HEK293 (cell line): ENCODE results near the gene RTCB.

Source experiments
- CTCF ChIA-PET: fragments of 350-600 bp; formaldehyde crosslinking; extraction: SDS; loops from one replicate; lab custom pipeline; 2021; ENCODE audit warnings: antibody characterized with exemption; lab: Yijun Ruan, JAX
- POLR2A ChIA-PET: fragments of 300-600 bp; formaldehyde crosslinking; extraction: SDS; loops from one replicate; lab custom pipeline; 2020; ENCODE audit warnings: antibody characterized with exemption, inconsistent platforms; lab: Yijun Ruan, JAX
- H3K27ac ChIP-seq: fragments of 200-500 bp; sonication (Bioruptor generic); 2 replicates; pipeline ENCODE4 v1.5.1; 2014; ENCODE audit warnings: low read depth, low read length, control low read depth, inconsistent platforms; ENCODE audit errors: extremely low read depth
- H3K36me3 ChIP-seq, 2 experiments: fragments of 200-500 bp in 1 of 2; sonication (Bioruptor generic) in 1 of 2; 1 replicate in 1 of 2; 2 replicates in 1 of 2; pipeline ENCODE4 v1.5.1; 2014 to 2017; ENCODE audit warnings: inconsistent platforms in 2 of 2, low read length in 2 of 2; ENCODE audit not compliant: control insufficient read depth in 2 of 2, insufficient read depth in 1 of 2
- H3K4me1 ChIP-seq: fragments of 200-500 bp; sonication (Bioruptor generic); 2 replicates; pipeline ENCODE4 v1.5.1; 2014; ENCODE audit warnings: mild to moderate bottlenecking, low read length, inconsistent platforms; ENCODE audit not compliant: control insufficient read depth, insufficient read depth
- H3K4me3 ChIP-seq: 2 replicates; pipeline ENCODE4 v1.5.1; 2011; ENCODE audit warnings: low read depth, mild to moderate bottlenecking, control low read depth, low read length, moderate library complexity
- H3K9me3 ChIP-seq: fragments of 200-500 bp; sonication (Bioruptor generic); 2 replicates; pipeline ENCODE4 v1.5.1; 2014; ENCODE audit warnings: low read depth, low read length, inconsistent platforms; ENCODE audit not compliant: control insufficient read depth, insufficient read depth
- BCL11B ChIP-seq: fragments of 450-650 bp; formaldehyde crosslinking; IDR thresholded peaks from 2 replicates; pipeline ENCODE4 v1.5.1; 2016; ENCODE audit warnings: low read depth, missing biosample characterization, missing genetic modification characterization
- KLF8 ChIP-seq: fragments of 450-650 bp; formaldehyde crosslinking; IDR thresholded peaks from 2 replicates; pipeline ENCODE4 v1.5.1; 2016; ENCODE audit warnings: missing biosample characterization, missing genetic modification characterization
- ZBTB1 ChIP-seq: fragments of 450-650 bp; formaldehyde crosslinking; IDR thresholded peaks from 2 replicates; pipeline ENCODE4 v1.5.1; 2016; ENCODE audit warnings: missing biosample characterization, missing genetic modification characterization
- ZNF157 ChIP-seq: fragments of 450-650 bp; formaldehyde crosslinking; IDR thresholded peaks from 2 replicates; pipeline ENCODE4 v1.5.1; 2016; ENCODE audit warnings: missing biosample characterization, missing genetic modification characterization
- ZNF2 ChIP-seq: fragments of 450-650 bp; formaldehyde crosslinking; IDR thresholded peaks from 2 replicates; pipeline ENCODE4 v1.5.1; 2016; ENCODE audit warnings: missing biosample characterization, missing genetic modification characterization
- ZNF211 ChIP-seq: fragments of 450-650 bp; formaldehyde crosslinking; IDR thresholded peaks from 2 replicates; pipeline ENCODE4 v1.5.1; 2016; ENCODE audit warnings: low read depth, missing biosample characterization, missing genetic modification characterization
- ZNF274 ChIP-seq, 2 experiments: fragments of 200-500 bp in 1 of 2; fragments of 450-650 bp in 1 of 2; sonication (Bioruptor generic) in 1 of 2; formaldehyde crosslinking in 1 of 2; IDR thresholded peaks; 2 replicates each; pipeline versions ENCODE4 v1.5.1 to v1.6.1; 2014 to 2016; ENCODE audit warnings: borderline replicate concordance in 1 of 2, inconsistent platforms in 1 of 2, low read length in 1 of 2, missing biosample characterization in 1 of 2, missing genetic modification characterization in 1 of 2
- ZNF426 ChIP-seq: fragments of 450-650 bp; formaldehyde crosslinking; IDR thresholded peaks from 2 replicates; pipeline ENCODE4 v1.5.1; 2017; ENCODE audit warnings: missing biosample characterization, missing genetic modification characterization, mild to moderate bottlenecking, inconsistent platforms, moderate library complexity
- ZNF48 ChIP-seq: fragments of 450-650 bp; formaldehyde crosslinking; IDR thresholded peaks from 2 replicates; pipeline ENCODE4 v1.5.1; 2016; ENCODE audit warnings: missing biosample characterization, missing genetic modification characterization
- ZNF555 ChIP-seq: fragments of 450-650 bp; formaldehyde crosslinking; conservative IDR thresholded peaks from 2 replicates; pipeline ENCODE4 v1.5.1; 2017; ENCODE audit warnings: missing biosample characterization, mild to moderate bottlenecking, missing genetic modification characterization, inconsistent platforms
- ZNF585B ChIP-seq: fragments of 450-650 bp; formaldehyde crosslinking; IDR thresholded peaks from 2 replicates; pipeline ENCODE4 v1.5.1; 2016; ENCODE audit warnings: missing biosample characterization, missing genetic modification characterization
- ZNF660 ChIP-seq: fragments of 450-650 bp; IDR thresholded peaks from 2 replicates; pipeline ENCODE4 v1.5.1; 2018; ENCODE audit warnings: missing biosample characterization, mild to moderate bottlenecking, missing genetic modification characterization
- ZSCAN16 ChIP-seq: fragments of 450-650 bp; formaldehyde crosslinking; IDR thresholded peaks from 2 replicates; pipeline ENCODE4 v1.5.1; 2016; ENCODE audit warnings: missing biosample characterization, missing genetic modification characterization
- TF ChIP-seq, protein P1 (sequence below): sonication (generic); formaldehyde crosslinking; IDR thresholded peaks from 2 replicates; pipeline ENCODE4 v1.8.1; 2022; ENCODE audit warnings: mild to moderate bottlenecking, moderate library complexity, missing genetic modification reagents
- TF ChIP-seq, protein P2 (sequence below): fragments of 450-650 bp; formaldehyde crosslinking; IDR thresholded peaks from 2 replicates; pipeline ENCODE4 v1.5.1; 2016; ENCODE audit warnings: missing biosample characterization, missing genetic modification characterization
- TF ChIP-seq, protein P3 (sequence below): fragments of 450-650 bp; formaldehyde crosslinking; IDR thresholded peaks from 2 replicates; pipeline ENCODE4 v1.5.1; 2016; ENCODE audit warnings: missing biosample characterization, missing genetic modification characterization
- TF ChIP-seq, protein P4 (sequence below): fragments of 450-650 bp; formaldehyde crosslinking; IDR thresholded peaks from 2 replicates; pipeline ENCODE4 v1.5.1; 2016; ENCODE audit warnings: missing biosample characterization, missing genetic modification characterization, borderline replicate concordance
- TF ChIP-seq, protein P5 (sequence below): fragments of 450-650 bp; formaldehyde crosslinking; IDR thresholded peaks from 2 replicates; pipeline ENCODE4 v1.5.1; 2016; ENCODE audit warnings: missing biosample characterization, missing genetic modification characterization, low read depth

The RTCB gene

DNA sequence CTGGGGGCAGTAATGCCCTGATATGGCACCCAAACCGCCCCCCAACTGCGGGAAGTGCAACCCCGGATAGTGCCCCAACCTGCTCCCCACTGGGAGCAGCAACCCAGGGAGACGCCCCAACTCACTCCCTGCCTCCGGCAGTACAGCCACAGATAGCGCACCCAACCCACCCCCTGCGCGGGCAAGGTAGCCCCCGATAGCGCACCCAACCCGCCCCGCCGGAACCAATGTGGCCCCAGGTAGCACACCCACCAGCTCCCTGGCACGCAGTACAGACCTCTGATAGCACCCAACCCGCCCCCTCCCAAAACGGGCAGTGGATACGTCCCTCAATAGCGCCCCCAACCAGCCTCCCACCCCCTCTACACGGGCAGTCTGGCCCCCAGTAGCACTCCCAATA is 58.2 kb downstream of the RTCB start:
- TF ChIP-seq, protein P1, sequence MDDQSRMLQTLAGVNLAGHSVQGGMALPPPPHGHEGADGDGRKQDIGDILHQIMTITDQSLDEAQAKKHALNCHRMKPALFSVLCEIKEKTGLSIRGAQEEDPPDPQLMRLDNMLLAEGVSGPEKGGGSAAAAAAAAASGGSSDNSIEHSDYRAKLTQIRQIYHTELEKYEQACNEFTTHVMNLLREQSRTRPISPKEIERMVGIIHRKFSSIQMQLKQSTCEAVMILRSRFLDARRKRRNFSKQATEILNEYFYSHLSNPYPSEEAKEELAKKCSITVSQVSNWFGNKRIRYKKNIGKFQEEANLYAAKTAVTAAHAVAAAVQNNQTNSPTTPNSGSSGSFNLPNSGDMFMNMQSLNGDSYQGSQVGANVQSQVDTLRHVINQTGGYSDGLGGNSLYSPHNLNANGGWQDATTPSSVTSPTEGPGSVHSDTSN (CRISPR knock-in tag), result no peak
- TF ChIP-seq ZNF585B (tag by site-specific recombination) (no peak), ZNF555 (tag by site-specific recombination) (no peak), ZNF157 (no peak), BCL11B (tag by site-specific recombination) (no peak), ZNF48 (tag by site-specific recombination) (no peak), ZBTB1 (no peak), ZNF211 (tag by site-specific recombination) (no peak), ZNF274 (IDR thresholded peaks at IDR 0.05; ENCODE audit: low read length) (no peak), ZNF274 (tag by site-specific recombination; IDR thresholded peaks at IDR 0.05; ENCODE audit: borderline replicate concordance) (no peak), KLF8 (no peak), ZNF2 (tag by site-specific recombination) (no peak), ZNF660 (no peak), ZSCAN16 (no peak), ZNF426 (tag by site-specific recombination) (no peak)
- TF ChIP-seq, protein P2, sequence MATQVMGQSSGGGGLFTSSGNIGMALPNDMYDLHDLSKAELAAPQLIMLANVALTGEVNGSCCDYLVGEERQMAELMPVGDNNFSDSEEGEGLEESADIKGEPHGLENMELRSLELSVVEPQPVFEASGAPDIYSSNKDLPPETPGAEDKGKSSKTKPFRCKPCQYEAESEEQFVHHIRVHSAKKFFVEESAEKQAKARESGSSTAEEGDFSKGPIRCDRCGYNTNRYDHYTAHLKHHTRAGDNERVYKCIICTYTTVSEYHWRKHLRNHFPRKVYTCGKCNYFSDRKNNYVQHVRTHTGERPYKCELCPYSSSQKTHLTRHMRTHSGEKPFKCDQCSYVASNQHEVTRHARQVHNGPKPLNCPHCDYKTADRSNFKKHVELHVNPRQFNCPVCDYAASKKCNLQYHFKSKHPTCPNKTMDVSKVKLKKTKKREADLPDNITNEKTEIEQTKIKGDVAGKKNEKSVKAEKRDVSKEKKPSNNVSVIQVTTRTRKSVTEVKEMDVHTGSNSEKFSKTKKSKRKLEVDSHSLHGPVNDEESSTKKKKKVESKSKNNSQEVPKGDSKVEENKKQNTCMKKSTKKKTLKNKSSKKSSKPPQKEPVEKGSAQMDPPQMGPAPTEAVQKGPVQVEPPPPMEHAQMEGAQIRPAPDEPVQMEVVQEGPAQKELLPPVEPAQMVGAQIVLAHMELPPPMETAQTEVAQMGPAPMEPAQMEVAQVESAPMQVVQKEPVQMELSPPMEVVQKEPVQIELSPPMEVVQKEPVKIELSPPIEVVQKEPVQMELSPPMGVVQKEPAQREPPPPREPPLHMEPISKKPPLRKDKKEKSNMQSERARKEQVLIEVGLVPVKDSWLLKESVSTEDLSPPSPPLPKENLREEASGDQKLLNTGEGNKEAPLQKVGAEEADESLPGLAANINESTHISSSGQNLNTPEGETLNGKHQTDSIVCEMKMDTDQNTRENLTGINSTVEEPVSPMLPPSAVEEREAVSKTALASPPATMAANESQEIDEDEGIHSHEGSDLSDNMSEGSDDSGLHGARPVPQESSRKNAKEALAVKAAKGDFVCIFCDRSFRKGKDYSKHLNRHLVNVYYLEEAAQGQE (tag by site-specific recombination), result no peak
- TF ChIP-seq, protein P3, sequence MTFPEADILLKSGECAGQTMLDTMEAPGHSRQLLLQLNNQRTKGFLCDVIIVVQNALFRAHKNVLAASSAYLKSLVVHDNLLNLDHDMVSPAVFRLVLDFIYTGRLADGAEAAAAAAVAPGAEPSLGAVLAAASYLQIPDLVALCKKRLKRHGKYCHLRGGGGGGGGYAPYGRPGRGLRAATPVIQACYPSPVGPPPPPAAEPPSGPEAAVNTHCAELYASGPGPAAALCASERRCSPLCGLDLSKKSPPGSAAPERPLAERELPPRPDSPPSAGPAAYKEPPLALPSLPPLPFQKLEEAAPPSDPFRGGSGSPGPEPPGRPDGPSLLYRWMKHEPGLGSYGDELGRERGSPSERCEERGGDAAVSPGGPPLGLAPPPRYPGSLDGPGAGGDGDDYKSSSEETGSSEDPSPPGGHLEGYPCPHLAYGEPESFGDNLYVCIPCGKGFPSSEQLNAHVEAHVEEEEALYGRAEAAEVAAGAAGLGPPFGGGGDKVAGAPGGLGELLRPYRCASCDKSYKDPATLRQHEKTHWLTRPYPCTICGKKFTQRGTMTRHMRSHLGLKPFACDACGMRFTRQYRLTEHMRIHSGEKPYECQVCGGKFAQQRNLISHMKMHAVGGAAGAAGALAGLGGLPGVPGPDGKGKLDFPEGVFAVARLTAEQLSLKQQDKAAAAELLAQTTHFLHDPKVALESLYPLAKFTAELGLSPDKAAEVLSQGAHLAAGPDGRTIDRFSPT (tag by site-specific recombination), result no peak
- TF ChIP-seq, protein P4, sequence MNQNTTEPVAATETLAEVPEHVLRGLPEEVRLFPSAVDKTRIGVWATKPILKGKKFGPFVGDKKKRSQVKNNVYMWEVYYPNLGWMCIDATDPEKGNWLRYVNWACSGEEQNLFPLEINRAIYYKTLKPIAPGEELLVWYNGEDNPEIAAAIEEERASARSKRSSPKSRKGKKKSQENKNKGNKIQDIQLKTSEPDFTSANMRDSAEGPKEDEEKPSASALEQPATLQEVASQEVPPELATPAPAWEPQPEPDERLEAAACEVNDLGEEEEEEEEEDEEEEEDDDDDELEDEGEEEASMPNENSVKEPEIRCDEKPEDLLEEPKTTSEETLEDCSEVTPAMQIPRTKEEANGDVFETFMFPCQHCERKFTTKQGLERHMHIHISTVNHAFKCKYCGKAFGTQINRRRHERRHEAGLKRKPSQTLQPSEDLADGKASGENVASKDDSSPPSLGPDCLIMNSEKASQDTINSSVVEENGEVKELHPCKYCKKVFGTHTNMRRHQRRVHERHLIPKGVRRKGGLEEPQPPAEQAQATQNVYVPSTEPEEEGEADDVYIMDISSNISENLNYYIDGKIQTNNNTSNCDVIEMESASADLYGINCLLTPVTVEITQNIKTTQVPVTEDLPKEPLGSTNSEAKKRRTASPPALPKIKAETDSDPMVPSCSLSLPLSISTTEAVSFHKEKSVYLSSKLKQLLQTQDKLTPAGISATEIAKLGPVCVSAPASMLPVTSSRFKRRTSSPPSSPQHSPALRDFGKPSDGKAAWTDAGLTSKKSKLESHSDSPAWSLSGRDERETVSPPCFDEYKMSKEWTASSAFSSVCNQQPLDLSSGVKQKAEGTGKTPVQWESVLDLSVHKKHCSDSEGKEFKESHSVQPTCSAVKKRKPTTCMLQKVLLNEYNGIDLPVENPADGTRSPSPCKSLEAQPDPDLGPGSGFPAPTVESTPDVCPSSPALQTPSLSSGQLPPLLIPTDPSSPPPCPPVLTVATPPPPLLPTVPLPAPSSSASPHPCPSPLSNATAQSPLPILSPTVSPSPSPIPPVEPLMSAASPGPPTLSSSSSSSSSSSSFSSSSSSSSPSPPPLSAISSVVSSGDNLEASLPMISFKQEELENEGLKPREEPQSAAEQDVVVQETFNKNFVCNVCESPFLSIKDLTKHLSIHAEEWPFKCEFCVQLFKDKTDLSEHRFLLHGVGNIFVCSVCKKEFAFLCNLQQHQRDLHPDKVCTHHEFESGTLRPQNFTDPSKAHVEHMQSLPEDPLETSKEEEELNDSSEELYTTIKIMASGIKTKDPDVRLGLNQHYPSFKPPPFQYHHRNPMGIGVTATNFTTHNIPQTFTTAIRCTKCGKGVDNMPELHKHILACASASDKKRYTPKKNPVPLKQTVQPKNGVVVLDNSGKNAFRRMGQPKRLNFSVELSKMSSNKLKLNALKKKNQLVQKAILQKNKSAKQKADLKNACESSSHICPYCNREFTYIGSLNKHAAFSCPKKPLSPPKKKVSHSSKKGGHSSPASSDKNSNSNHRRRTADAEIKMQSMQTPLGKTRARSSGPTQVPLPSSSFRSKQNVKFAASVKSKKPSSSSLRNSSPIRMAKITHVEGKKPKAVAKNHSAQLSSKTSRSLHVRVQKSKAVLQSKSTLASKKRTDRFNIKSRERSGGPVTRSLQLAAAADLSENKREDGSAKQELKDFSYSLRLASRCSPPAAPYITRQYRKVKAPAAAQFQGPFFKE (tag by site-specific recombination), result no peak
- TF ChIP-seq, protein P5, sequence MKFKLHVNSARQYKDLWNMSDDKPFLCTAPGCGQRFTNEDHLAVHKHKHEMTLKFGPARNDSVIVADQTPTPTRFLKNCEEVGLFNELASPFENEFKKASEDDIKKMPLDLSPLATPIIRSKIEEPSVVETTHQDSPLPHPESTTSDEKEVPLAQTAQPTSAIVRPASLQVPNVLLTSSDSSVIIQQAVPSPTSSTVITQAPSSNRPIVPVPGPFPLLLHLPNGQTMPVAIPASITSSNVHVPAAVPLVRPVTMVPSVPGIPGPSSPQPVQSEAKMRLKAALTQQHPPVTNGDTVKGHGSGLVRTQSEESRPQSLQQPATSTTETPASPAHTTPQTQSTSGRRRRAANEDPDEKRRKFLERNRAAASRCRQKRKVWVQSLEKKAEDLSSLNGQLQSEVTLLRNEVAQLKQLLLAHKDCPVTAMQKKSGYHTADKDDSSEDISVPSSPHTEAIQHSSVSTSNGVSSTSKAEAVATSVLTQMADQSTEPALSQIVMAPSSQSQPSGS (tag by site-specific recombination), result no peak
- Histone ChIP-seq H3K36me3 (no peaks in the 10 kb centered on the region), H3K4me3 (no peak overlapping the region), H3K27ac (no peak overlapping the region), H3K9me3 (no peaks in the 10 kb centered on the region), H3K4me1 (no peaks in the 10 kb centered on the region)
- ChIA-PET POLR2A (no interaction called here), CTCF (interaction anchor here (0.5 kb wide), 2 partner anchors 1081 to 1378 kb away, joined by 3 to 4 read pairs; no protein-coding TSS in a partner anchor)
